A673 (cell line): ENCODE measurements around the gene KCNQ4.

ENCODE experiments used
- CTCF ChIP-seq: fragments of 300-800, 200-600 bp; sonication (generic); conservative IDR thresholded peaks from 2 replicates; pipeline ENCODE4 v1.5.1; 2017; ENCODE audit warnings: low read depth, mild to moderate bottlenecking, antibody characterized with exemption, low read length, moderate library complexity, mixed read lengths
- EZH2 ChIP-seq: fragments of 200-600 bp; sonication (generic); IDR thresholded peaks from 2 replicates; pipeline ENCODE4 v1.6.1; 2017; ENCODE audit warnings: borderline replicate concordance, low read depth, mild to moderate bottlenecking, mixed read lengths, antibody characterized with exemption, low read length; ENCODE audit not compliant: poor library complexity, severe bottlenecking

DNA sequence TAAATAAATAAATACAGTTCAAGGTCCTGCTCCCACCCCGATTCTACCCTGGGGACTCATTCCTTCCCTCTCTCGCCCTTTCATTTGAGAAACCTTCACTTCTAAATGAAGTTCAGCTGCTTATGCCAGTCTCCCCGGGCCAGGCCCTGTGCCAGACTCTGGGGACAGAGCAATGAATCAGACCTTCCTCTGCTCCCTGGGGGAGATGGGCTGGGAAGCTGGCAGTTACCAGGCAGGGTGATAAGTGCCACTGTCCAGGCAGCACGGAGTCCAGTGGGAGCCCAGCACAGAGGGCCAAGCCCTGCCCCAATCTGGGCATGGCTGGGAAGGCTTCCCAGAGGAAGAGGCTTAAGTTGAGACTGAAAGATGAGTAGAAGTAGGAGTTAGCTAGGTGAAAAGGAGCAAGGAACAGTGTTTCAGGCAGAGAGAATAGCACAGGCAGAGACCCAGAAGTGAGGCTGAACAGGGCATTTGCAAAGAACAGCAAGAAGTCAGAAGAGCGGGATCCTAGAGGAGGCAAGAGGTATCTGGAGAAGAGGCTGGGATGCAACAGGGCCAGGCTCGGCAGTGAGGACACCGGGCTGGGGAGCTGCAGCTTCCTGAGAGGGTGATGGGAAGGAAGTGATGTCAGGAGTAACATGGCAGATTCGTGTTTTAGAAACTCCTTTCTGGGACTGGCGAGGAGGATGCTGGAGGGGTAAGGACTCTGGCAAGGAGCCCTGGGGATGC lies 13.5 kb downstream of the KCNQ4 start:
- TF ChIP-seq CTCF (no peak), EZH2 (no peak)
